ENCODE data around the gene NID1.

GRCh38 chr1:235995511-235995910 is 69.4 kb downstream of the NID1 start:
- TF ChIP-seq SUZ12 (IDR thresholded peaks at IDR 0.05; ENCODE audit: extremely low read depth, insufficient read depth, insufficient read length): no peak
- TF ChIP-seq ZNF274 (IDR thresholded peaks at IDR 0.05; ENCODE audit: low read depth, low read length): no peak

Measured in NT2/D1 (cell line).